Gastroesophageal sphincter (tissue), 3 donors: ENCODE results near the gene ARID5B.

Experiments
- CTCF ChIP-seq, 4 experiments: fragments of 200-600 bp in 2 of 4; fragments of 450-650 bp in 2 of 4; sonication (generic) in 1 of 4; IDR thresholded peaks; one replicate each; pipeline ENCODE4 v1.5.1; 2017 to 2019; ENCODE audit warnings: antibody characterized with exemption in 4 of 4, mild to moderate bottlenecking in 2 of 4, moderate library complexity in 2 of 4
- POLR2A ChIP-seq, 2 donors: fragments of 450-650 bp; IDR thresholded peaks; one replicate each; pipeline ENCODE4 v1.6.1; 2017; ENCODE audit warnings: antibody characterized with exemption in 2 of 2, mild to moderate bottlenecking in 2 of 2, moderate library complexity in 1 of 2
- POLR2AphosphoS5 ChIP-seq: sonication (generic); formaldehyde crosslinking; IDR thresholded peaks from one replicate; pipeline ENCODE4 v1.6.1; 2017; ENCODE audit warnings: antibody characterized with exemption

GRCh38 chr10:62022830-62023229 lies 121.3 kb downstream of the ARID5B start:
- TF ChIP-seq POLR2A (IDR thresholded peaks at IDR 0.05) = no peak
- TF ChIP-seq POLR2AphosphoS5 = no peak
- TF ChIP-seq CTCF (IDR thresholded peaks at IDR 0.05) = no peak
